Caki2 (cell line): Measurements from ENCODE around the gene EIF1B. TPM values are rescaled to one million over a fixed set of nuclear protein-coding genes. Genes with fewer than 3 reads are reported as not detected.

ENCODE experiments used
- DNase-seq: peaks from one replicate; pipeline ENCODE4 v3.0.0-alpha.2; 2015; ENCODE audit warnings: low read depth
- in situ Hi-C: cut with HindIII; loops from 2 replicates; pipeline ENCODE4 v1.10.0; 2016; ENCODE audit warnings: low sequenced_read_pairs, low pct_unique_long_range_greater_than_20kb, mixed read lengths
- total RNA-seq: library from RNA; depleted of rRNA; stranded (reverse); fragments of >200 nt; shearing (Covaris generic); gene quantifications from 2 replicates; pipeline ENCODE4 v1.2.3, GENCODE V29; 2014; ENCODE audit warnings: low replicate concordance; rRNA removed

The EIF1B gene
- total RNA-seq, 1 experiment from 2014 or later: 7.6 TPM

DNA sequence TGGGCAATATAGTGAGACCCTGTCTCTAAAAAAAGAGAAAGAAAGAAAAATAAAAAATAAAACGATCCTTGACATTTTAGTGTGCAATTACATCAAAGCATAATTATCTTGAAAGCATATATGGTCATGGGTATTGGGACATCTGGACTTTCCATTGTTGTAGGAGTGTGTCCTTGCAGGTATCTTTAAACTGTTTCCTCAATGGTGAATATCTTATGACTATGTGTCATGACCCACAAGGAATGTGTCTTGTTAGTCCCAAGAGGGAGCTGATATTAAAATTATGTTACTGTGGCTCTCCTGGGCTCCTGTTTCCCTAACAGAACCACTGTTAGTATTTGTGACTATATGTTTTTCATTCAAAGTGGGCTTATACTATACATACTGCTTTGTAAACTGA is 26.6 kb downstream of the EIF1B start:
- no peak for DNase-seq
- in situ Hi-C loops: no loop called here

DNA sequence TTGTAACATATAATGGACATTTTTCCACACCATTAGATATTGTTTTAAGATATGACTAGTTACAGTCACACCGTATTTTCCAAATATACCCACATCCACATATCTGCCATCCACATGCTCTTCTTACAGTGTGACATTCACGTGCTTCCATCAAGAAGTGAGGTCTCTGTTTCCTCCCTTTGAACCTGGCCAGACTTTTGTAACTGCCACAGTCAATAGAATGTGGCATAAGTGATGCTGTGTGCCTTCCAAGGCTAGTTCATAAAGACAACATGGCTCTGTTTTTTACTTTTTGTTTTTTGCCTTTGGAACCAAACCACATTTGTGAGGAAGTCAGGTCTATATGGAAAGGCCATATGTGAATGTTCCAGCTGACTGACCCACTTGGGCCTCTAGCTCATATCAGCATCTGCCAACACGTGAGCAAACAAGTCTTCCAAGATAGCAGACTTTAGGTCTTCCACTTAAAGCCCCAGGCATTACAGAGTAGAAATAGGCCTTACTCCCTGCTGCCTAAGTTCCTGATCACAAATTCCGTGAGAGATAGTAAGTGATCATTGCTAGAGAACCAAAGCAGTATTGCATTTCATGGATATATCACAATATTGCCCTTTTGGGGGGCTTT is 27.1 kb downstream of the EIF1B start:
- in situ Hi-C loops: no loop called here
- no peak for DNase-seq

DNA sequence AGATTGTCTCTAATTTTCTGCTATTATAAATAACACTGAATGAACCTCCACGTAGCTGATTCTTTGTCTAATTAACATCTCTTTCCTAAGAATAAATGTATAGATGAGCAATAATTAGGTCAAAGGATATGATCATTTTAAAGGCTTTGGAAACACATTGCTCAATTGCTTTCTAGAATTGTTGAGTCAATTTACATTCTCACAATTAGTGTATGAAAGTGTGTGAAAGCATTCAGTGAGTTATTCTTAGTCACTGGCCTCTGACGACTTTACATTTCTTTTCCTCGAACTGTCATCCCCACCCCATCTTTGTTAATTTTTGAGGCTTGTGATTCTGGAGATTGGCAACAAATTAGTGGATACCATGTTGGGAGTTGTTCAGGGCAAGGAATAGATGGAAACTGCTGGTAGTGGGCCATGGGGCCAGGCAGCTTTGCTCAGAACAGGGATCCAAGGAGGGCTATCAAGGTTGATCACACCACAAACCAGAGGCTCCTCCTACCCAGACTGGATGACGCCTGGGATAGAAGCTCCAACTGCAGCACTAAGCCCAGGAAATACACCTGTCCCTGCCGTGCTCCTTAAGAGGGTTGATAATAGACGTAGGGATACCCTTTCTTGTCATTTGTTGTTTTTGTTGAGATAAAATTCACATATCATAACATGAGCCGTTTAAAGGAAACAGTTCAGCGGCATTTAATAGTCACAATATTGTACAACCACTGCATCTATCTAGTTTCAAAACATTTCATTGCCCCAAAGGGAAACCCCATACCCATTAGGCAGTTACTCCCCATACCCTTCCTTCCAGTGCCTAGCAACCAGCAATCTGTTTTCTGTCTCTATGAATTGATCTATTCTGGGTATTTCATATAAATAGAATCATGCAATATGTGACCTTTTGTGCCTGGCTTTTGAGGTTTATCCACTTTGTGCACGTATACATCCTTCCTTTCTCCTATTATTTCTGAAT is 27.9 kb downstream of the EIF1B start:
- no peak for DNase-seq

DNA sequence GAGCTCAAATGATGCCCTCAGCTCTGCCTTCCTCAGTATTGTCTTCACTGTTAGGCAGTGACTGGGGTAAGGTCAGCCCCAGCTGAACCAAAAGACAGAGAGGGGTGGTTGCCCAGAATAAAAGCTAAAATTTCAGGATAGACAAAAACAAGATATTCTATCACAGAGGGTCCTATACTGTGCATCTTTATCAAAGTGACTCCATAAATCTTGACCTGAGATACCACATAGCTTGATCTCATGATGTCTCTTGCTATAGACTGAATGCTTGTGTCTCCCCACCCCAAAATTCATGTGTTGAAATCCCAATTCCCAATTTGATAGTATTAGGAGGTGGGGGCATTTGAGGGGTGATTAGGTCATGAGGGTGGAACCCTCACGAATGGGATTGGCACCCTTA is 30.4 kb downstream of the EIF1B start:
- in situ Hi-C loops: no loop called here
- no peak for DNase-seq

More for the DNA sequence above, 27.9 kb downstream of the EIF1B start:
- in situ Hi-C loops: no loop called here

DNA sequence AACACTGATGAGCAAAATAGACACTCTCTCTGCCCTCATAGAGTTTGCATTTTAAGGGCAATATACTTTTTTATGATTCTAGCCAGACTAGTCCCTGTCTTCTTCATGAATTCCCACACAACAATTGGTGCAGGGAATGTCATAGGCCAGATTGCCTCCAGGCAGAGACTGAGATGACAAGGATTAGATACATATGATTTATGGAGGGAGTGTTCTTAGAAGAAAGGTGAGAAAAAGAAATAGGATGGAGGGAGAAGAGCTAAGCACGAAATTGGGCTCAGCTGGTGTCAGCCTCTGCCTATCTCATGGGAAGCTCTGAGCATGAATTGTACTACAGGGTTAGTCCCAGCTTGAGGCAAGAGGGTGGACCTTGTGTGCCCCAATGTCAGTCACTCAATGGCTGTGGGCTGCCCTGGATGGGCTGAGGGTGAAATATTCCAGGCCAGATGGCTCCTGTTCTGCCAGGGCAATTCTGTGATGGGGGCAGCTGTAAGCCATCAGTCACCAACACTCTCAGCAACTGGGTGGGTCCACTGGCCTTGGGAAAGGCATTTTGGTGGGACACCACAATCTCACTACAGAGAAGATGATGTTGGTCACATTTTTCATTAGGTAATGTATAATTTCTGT is 31.1 kb downstream of the EIF1B start:
- in situ Hi-C loops: no loop called here

DNA sequence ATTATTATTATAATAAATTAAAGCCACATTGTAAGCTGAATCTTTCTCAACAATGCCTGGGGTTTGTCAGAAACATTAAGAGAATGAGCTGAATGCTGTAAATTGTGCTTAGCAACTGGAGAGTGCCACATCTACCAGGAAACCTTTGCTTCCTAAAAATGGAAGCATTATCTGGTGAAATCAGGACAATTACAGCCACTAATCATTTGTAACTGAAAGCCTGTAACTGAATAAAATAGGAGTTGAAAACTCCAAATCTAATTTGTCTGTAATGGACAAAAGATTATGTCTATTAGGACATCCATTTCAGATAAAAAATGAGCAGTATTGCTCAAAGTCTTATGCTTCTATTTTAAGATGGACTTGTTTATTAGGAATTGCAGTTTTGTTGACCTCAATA is 32.2 kb downstream of the EIF1B start:
- in situ Hi-C loops: no loop called here

More for the DNA sequence above, 31.1 kb downstream of the EIF1B start:
- DNase-seq: no peak

DNA sequence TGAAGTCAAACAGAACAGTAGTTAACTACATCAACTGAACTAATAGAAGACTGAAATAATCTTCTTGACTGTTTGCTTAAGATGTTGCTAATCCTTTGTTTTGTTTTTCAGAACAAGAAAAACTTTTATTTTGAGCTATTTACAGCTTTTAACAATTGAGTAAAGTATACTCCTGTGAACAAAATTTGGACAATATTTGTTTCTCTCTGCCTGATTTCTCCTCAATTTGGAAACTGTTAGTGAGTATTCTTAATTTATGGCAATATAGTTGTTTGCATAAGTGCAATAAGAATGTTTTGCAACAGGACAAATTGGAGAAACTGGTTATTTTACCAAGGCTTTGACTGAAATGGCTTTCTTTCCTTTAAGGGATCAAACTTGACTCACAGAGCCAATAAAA is 41.0 kb downstream of the EIF1B start:
- no peak for DNase-seq
- in situ Hi-C loops: no loop called here

More for the DNA sequence above, 32.2 kb downstream of the EIF1B start:
- no peak for DNase-seq

DNA sequence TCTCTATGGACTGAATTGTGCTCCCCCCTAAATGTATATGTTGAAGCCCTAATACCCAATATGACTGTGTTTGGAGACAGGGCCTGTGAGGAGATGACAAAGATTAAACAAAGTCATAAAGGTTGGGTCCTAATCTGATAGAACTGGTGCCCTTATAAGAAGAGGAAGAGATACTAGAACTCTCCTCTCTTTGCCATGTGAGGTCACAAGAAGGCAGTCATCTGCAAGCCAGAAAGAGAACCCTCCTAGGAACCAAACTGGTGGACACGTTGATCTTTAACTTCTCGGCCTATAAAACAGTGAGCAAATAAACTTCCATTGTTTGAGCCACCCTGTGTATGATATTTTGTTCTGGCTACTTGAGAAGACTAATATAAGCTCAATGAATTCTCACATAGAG is 45.9 kb downstream of the EIF1B start:
- in situ Hi-C loops: no loop called here
- DNase-seq: no peak

DNA sequence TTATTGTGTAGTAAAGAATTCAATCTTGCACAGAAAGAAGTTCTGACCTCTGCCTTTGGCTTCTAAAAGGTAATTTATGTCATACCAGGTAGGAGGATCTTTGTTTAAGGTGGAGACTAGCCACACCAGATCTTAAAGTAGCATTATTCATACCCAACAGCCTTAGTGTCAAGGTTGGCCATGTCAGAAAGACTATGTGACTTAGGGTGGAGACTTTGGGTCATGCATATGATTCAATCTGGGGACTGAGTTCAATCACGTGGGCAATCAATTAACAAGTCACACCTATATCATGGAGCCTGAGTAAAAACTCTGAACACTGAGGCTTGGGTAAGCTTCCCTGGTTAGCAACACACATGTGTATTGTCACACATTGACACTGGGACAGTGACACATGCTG is 48.9 kb downstream of the EIF1B start:
- in situ Hi-C loops: no loop called here
- DNase-seq: no peak

Other genes starting within 250 kb of the EIF1B start
- not detected in 2 replicates for gene ENTPD3, start 77.5 kb downstream of the EIF1B start, total RNA-seq
- 102 and 141 TPM in 2 replicates for gene RPL14, start 147.6 kb downstream of the EIF1B start, total RNA-seq
- 1.3 and 3.0 TPM in 2 replicates for gene ZNF619, start 167.4 kb downstream of the EIF1B start, total RNA-seq
- 0.88 and 1.0 TPM in 2 replicates for gene ZNF620, start 196.3 kb downstream of the EIF1B start, total RNA-seq
- gene ZNF621, start 215.3 kb downstream of the EIF1B start, total RNA-seq: 1.5 and 6.9 TPM in 2 replicates